SU-DHL-6 (cell line): ENCODE measurements around the gene PLEKHJ1.

Experiments used
- EZH2phosphoT487 ChIP-seq: fragments of 200-600 bp; sonication (generic), shearing (Covaris generic); conservative IDR thresholded peaks from 2 replicates; pipeline ENCODE4 v1.6.1; 2018; ENCODE audit warnings: mild to moderate bottlenecking, antibody characterized with exemption, low read length, moderate library complexity, mixed read lengths
- TF ChIP-seq, protein P1 (sequence below): fragments of 200-600 bp; sonication (generic); IDR thresholded peaks from one replicate; pipeline ENCODE4 v1.5.1; 2017; ENCODE audit warnings: antibody characterized with exemption, mild to moderate bottlenecking, low read length, moderate library complexity; ENCODE audit not compliant: insufficient read depth, poor library complexity, severe bottlenecking

DNA sequence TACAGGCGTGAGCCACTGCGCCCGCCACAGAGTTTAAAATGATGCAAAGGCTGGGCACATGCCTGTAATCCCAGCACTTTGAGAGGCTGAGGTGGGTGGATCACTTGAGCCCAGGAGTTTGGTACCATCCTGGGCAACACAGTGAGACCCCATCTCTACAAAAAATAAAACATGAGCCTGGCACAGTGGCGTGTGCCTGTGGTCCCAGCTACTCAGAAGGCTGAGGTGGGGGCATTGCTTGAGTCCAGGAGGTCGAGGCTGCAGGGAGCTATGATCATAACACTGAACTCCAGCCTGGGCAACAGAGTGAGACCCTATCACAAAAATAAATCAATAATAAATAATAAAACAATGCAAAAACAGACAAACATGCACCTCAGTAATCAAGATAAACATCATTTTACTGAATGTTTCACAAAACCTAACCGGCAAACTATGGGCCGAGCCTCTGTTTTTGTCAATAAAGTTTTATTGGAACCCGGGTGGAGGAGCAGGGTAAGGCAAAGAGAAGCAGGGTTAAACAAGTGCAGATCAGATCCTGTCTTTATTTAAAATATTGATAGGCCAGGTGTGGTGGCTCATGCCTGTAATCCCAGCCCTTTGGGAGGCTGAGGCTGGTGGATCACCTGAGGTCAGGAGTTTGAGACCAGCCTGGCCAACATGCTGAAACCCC, 47.8 kb upstream of the PLEKHJ1 start:
- TF ChIP-seq, protein P1, sequence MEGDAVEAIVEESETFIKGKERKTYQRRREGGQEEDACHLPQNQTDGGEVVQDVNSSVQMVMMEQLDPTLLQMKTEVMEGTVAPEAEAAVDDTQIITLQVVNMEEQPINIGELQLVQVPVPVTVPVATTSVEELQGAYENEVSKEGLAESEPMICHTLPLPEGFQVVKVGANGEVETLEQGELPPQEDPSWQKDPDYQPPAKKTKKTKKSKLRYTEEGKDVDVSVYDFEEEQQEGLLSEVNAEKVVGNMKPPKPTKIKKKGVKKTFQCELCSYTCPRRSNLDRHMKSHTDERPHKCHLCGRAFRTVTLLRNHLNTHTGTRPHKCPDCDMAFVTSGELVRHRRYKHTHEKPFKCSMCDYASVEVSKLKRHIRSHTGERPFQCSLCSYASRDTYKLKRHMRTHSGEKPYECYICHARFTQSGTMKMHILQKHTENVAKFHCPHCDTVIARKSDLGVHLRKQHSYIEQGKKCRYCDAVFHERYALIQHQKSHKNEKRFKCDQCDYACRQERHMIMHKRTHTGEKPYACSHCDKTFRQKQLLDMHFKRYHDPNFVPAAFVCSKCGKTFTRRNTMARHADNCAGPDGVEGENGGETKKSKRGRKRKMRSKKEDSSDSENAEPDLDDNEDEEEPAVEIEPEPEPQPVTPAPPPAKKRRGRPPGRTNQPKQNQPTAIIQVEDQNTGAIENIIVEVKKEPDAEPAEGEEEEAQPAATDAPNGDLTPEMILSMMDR, result no peak
- TF ChIP-seq EZH2phosphoT487, result no peak
